NCI-H82 treated with DMSO at 0.1 percent for 48 hours (cell line): ENCODE results near the gene ST6GALNAC4.
"Not testable (repeated sequence)": the region's sequence is repeated elsewhere in the genome, so short reads cannot be mapped to it uniquely, and the experiment has no call there.

Experiments
- DNase-seq: peaks from one replicate; lab custom pipeline; 2025; ENCODE audit not compliant: unreplicated experiment; lab: John Stamatoyannopoulos, UW

The ST6GALNAC4 gene

GRCh38 chr9:127874301-127875221 lies 42.3 kb downstream of the ST6GALNAC4 start:
- no peak for DNase-seq

- DNase-seq, result no peak
Measured at GRCh38 chr9:127873886-127874285, 43.0 kb downstream of the ST6GALNAC4 start.

- DNase-seq, result no peak
Measured at GRCh38 chr9:127873223-127873691, 43.6 kb downstream of the ST6GALNAC4 start.

GRCh38 chr9:127872369-127873222 lies 44.2 kb downstream of the ST6GALNAC4 start:
- DNase-seq, result no peak

GRCh38 chr9:127871531-127871930 lies 45.3 kb downstream of the ST6GALNAC4 start:
- no peak for DNase-seq

- no peak for DNase-seq
Measured at GRCh38 chr9:127870887-127871286, 46.0 kb downstream of the ST6GALNAC4 start.

GRCh38 chr9:127870153-127870491 lies 46.7 kb downstream of the ST6GALNAC4 start:
- not testable (repeated sequence) for DNase-seq

GRCh38 chr9:127869310-127870152 lies 47.3 kb downstream of the ST6GALNAC4 start:
- DNase-seq, result peak; percentile 53

GRCh38 chr9:127868278-127868902 lies 48.5 kb downstream of the ST6GALNAC4 start:
- no peak for DNase-seq

GRCh38 chr9:127867356-127868277 lies 49.2 kb downstream of the ST6GALNAC4 start:
- no peak for DNase-seq

- no peak for DNase-seq
Measured at GRCh38 chr9:127866535-127866934, 50.3 kb downstream of the ST6GALNAC4 start.

GRCh38 chr9:127865645-127866464 lies 51.0 kb downstream of the ST6GALNAC4 start:
- DNase-seq, result no peak

GRCh38 chr9:127863191-127863621 lies 53.6 kb downstream of the ST6GALNAC4 start:
- no peak for DNase-seq

GRCh38 chr9:127862075-127863011 lies 54.5 kb downstream of the ST6GALNAC4 start:
- DNase-seq, result no peak

GRCh38 chr9:127860779-127861178 lies 56.1 kb downstream of the ST6GALNAC4 start:
- no peak for DNase-seq

- no peak for DNase-seq
Measured at GRCh38 chr9:127860260-127860659, 56.6 kb downstream of the ST6GALNAC4 start.

- DNase-seq, result peak; percentile 58
Measured at GRCh38 chr9:127858041-127858512, 58.8 kb downstream of the ST6GALNAC4 start.
